HG03378 (cell line): ENCODE measurements around the gene UBAP2.

ENCODE experiments used
- ATAC-seq: cut with Tn5 transposase; IDR thresholded peaks from one replicate; pipeline ENCODE4 v1.9.1; 2021; ENCODE audit warnings: mild to moderate bottlenecking, moderate library complexity; ENCODE audit not compliant: unreplicated experiment

The UBAP2 gene

GRCh38 chr9:33884856-33885701 lies 163.6 kb downstream of the UBAP2 start:
- ATAC-seq: no peak

- ATAC-seq: no peak
Observed at GRCh38 chr9:33881635-33882034, 167.1 kb downstream of the UBAP2 start.

- no peak for ATAC-seq
Observed at GRCh38 chr9:33880211-33881089, 168.2 kb downstream of the UBAP2 start.

GRCh38 chr9:33878691-33879366 lies 169.9 kb downstream of the UBAP2 start:
- ATAC-seq: no peak

- no peak for ATAC-seq
Observed at GRCh38 chr9:33877727-33878489, 170.8 kb downstream of the UBAP2 start.
